HepG2 (cell line): ENCODE results near the gene WDR26. TPM values are rescaled to one million over a fixed set of nuclear protein-coding genes. Genes with fewer than 3 reads are reported as not detected.

Experiments
- ZBTB40 ChIP-seq, 2 experiments: fragments of 450-650 bp in 1 of 2; sonication (generic) in 1 of 2; formaldehyde crosslinking in 1 of 2; IDR thresholded peaks; 2 replicates each; pipeline versions ENCODE4 v1.6.1 to v1.8.0; 2016 to 2022; ENCODE audit warnings: antibody characterized with exemption in 1 of 2, mild to moderate bottlenecking in 1 of 2, missing genetic modification reagents in 1 of 2
- ZNF318 ChIP-seq: sonication (generic); formaldehyde crosslinking; IDR thresholded peaks from 2 replicates; pipeline ENCODE4 v1.4.0; 2020; ENCODE audit warnings: mild to moderate bottlenecking, missing genetic modification reagents
- polyA plus RNA-seq, 8 experiments: library from polyadenylated mRNA; depleted of rRNA in 3 of 8; stranded (reverse) in 7 of 8; unstranded in 1 of 8; fragments of >200 nt; fragmentation: Illumina TruSeq in 4 of 8; extraction: Trizol in 4 of 8; gene quantifications; 2 replicates each; pipeline versions ENCODE4 v1.2.1 to v1.2.3, GENCODE V29; 2011 to 2016; ENCODE audit warnings: low read depth in 4 of 8, missing spikeins in 1 of 8, mixed read lengths in 1 of 8; ENCODE audit not compliant: insufficient read depth in 1 of 8
- total RNA-seq, 5 experiments: library from RNA; depleted of rRNA; stranded (reverse); fragments of >200 nt; fragmentation: Illumina TruSeq; extraction: Trizol; gene quantifications; 2 replicates each; pipeline ENCODE4 v1.2.3, GENCODE V29; 2016; ENCODE audit warnings: low read depth in 1 of 5

WDR26 gene
- total and polyA plus RNA-seq, 2 of the 13 experiments (the other 11 are each of a cell fraction or from before 2014, with no cell fraction given), result 13.2 to 23.7 TPM

- TF ChIP-seq ZBTB40 (IDR thresholded peaks at IDR 0.05), result peak; percentile 64
- TF ChIP-seq ZBTB40 (CRISPR knock-in tag; IDR thresholded peaks at IDR 0.05), result peak; percentile 80; the same call in 1 of the 2 replicates
- no peak for TF ChIP-seq ZNF318 (CRISPR knock-in tag)
Observed at GRCh38 chr1:224434691-224435317, at the start of gene WDR26 (continued).
